Tibial artery (tissue), 4 donors: ENCODE measurements around the gene TMEM26.

Experiments
- DNase-seq, 2 donors: peaks; one replicate each; pipeline ENCODE4 v3.0.0-alpha.2; 2019
- H3K27ac ChIP-seq, 2 donors: fragments of 200-600 bp; sonication (generic) in 1 of 2; 1 replicate in 1 of 2; 2 replicates in 1 of 2; pipeline ENCODE4 v1.5.1; 2018 to 2019; ENCODE audit warnings: mild to moderate bottlenecking in 1 of 2
- H3K27me3 ChIP-seq, 2 donors: fragments of 200-600 bp; sonication (generic) in 1 of 2; one replicate each; pipeline versions ENCODE4 v1.5.1 to v1.6.0; 2016 to 2019
- H3K36me3 ChIP-seq, 3 donors: fragments of 200-600 bp; sonication (generic) in 2 of 3; one replicate each; pipeline ENCODE4 v1.5.1; 2016 to 2019; ENCODE audit warnings: mild to moderate bottlenecking in 2 of 3
- H3K4me1 ChIP-seq, 4 donors: fragments of 200-600 bp; sonication (generic) in 2 of 4; 1 replicate in 3 of 4; 2 replicates in 1 of 4; pipeline ENCODE4 v1.5.1; 2016 to 2019
- H3K4me3 ChIP-seq, 2 donors: fragments of 200-600 bp; sonication (generic) in 1 of 2; 1 replicate in 1 of 2; 2 replicates in 1 of 2; pipeline ENCODE4 v1.5.1; 2018 to 2019; ENCODE audit warnings: mild to moderate bottlenecking in 2 of 2
- H3K9me3 ChIP-seq, 3 donors: fragments of 200-600 bp; sonication (generic) in 1 of 3; one replicate each; pipeline ENCODE4 v1.5.1; 2016 to 2019
- CTCF ChIP-seq, 2 experiments: fragments of 200-600 bp in 1 of 2; fragments of 450-650 bp in 1 of 2; IDR thresholded peaks; one replicate each; pipeline ENCODE4 v1.5.1; 2017 to 2019; ENCODE audit warnings: antibody characterized with exemption in 2 of 2, mild to moderate bottlenecking in 1 of 2, moderate library complexity in 1 of 2
- intact Hi-C: fragments of 100-400 bp; cut with DNase I; formaldehyde crosslinking; loops from one replicate; pipeline ENCODE4 v1.15.0; 2023; ENCODE audit warnings: low total_unique reads

TMEM26 gene

DNA sequence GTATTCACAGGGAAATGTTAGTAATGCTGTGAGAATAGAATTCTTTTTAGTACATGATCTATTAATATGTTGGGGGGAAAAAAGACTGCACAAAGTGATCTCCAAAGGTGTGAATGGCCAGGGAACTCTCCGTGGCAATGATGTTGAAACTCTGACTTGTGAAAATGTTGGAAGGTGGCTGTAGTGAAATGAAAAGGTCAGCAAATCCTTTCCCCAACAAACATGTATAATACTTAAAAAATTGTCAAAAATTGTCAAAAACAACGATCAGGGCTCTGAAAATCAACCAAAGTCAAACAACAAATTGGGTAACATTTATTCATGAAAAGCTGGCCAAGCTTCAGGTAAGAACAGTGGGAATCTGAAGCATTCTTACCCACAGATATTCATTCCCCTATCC is 35.5 kb downstream of the TMEM26 start:
- Histone ChIP-seq H3K4me3 (no peak overlapping the region), H3K36me3 (no peaks in the 10 kb centered on the region), H3K9me3 (peaks cover 0 to 18% (median 2%) of the 10 kb centered on the region in 3 donors), H3K27ac (no peak overlapping the region), H3K4me1 (no peaks in the 10 kb centered on the region), H3K27me3 (no peaks in the 10 kb centered on the region)
- no peak for DNase-seq
- intact Hi-C loops, result no loop called here
- no peak for TF ChIP-seq CTCF (IDR thresholded peaks at IDR 0.05)

GRCh38 chr10:61415824-61416223 is 37.4 kb downstream of the TMEM26 start:
- H3K36me3 ChIP-seq, result no peaks in the 10 kb centered on the region
- H3K27ac ChIP-seq, result no peak overlapping the region
- no peak for TF ChIP-seq CTCF (IDR thresholded peaks at IDR 0.05)
- no peaks in the 10 kb centered on the region for H3K27me3 ChIP-seq
- no peaks in the 10 kb centered on the region for H3K4me1 ChIP-seq
- intact Hi-C loops, result no loop called here
- DNase-seq, result no peak
- peaks cover 0 to 9% (median 0%) of the 10 kb centered on the region in 3 donors for H3K9me3 ChIP-seq
- no peak overlapping the region for H3K4me3 ChIP-seq

DNA sequence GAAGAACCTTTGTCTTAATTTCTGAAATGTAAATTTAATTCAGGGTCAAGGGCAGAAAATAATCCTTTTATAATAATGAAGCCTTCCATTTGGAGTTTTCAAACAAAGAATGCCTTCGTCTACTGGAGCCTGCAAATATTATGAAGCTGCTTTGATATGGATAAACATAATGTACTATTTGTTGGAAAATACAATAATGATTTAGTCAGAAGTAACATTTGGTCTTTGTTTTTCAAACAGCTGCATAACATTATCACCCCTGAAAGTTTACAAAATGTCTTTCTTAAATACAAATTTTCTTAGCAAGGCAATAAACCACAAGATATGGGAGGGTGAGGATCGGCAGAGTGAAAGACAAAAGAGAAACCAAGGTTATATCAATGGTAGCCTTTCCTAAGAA is 41.5 kb downstream of the TMEM26 start:
- intact Hi-C loops, result no loop called here
- Histone ChIP-seq H3K27ac (no peak overlapping the region), H3K4me1 (peaks cover 0 to 16% (median 14%) of the 10 kb centered on the region in 4 donors), H3K9me3 (no peaks in the 10 kb centered on the region), H3K4me3 (no peak overlapping the region), H3K36me3 (no peaks in the 10 kb centered on the region), H3K27me3 (no peaks in the 10 kb centered on the region)
- TF ChIP-seq CTCF (IDR thresholded peaks at IDR 0.05), result no peak
- DNase-seq, result no peak

DNA sequence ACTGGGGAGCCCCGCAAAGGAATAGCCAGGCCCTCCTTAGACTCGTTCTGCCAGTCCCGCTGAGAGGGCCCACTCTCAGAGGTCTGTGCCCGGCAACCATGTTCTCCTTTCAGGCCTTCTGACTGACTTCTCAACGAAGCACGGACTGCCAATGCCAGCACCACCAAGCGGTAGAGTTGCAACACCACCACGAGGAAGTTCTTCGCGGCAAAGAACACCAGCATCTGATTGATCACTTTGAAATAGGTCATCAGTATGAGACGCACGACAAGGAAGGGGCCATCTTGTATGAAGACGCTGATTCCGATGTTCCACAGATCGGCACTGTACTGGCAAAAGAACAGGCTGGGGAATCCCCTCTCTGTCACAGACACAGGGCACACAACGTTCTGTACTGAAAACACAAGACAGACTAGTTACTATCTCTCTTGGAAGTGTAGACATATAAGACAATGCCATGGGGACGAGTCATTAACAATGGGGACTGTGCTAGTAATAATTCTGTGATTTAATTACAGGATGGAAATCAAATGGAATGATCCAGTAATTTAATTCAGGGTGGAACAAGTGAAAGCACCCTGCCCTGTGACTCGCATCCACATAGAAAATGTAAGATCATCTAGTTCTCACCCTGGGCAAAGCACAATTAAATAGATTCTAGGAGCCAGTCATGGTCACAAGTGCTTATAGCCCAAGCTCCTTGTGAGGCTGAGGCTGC is 42.7 kb downstream of the TMEM26 start:
- H3K4me3 ChIP-seq, result no peak overlapping the region
- no peaks in the 10 kb centered on the region for H3K27me3 ChIP-seq
- H3K4me1 ChIP-seq, result peaks cover 0 to 21% (median 14%) of the 10 kb centered on the region in 4 donors
- intact Hi-C loops, result no loop called here
- DNase-seq, result no peak
- no peak overlapping the region for H3K27ac ChIP-seq
- no peak for TF ChIP-seq CTCF (IDR thresholded peaks at IDR 0.05)
- H3K9me3 ChIP-seq, result no peaks in the 10 kb centered on the region
- H3K36me3 ChIP-seq, result no peaks in the 10 kb centered on the region

DNA sequence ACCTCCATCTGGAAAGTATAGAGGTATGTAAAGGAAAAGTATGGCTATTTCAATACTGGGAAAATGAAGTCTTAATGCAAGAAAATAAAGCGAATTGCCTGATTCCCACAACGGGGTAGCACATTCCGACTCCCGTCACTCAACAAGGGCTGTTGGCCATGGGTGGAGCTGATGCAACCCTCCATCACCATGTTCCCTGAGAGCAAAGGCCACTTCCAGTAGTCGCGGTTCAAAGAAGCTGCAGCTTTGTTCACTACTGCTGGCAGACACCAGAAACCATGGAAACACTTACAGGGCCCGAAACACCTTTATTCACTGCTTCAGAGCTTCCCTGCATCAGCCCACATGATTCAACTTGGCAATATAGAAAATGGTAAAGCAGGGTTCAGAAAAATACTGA is 44.0 kb downstream of the TMEM26 start:
- Histone ChIP-seq H3K27ac (no peak overlapping the region), H3K4me1 (peaks cover 0 to 26% (median 14%) of the 10 kb centered on the region in 4 donors), H3K27me3 (no peaks in the 10 kb centered on the region), H3K9me3 (no peaks in the 10 kb centered on the region), H3K4me3 (no peak overlapping the region), H3K36me3 (no peaks in the 10 kb centered on the region)
- no peak for DNase-seq
- no peak for TF ChIP-seq CTCF (IDR thresholded peaks at IDR 0.05)
- intact Hi-C loops, result no loop called here
